Dendritic cell treated with granulocyte-macrophage colony-stimulating factor and Interleukin-4, amounts not matched to agents 40 ng/mL and 50 ng/mL, for 4 days (primary cell): Measurements from ENCODE around the gene MYH15.

ENCODE experiments used
- H3K27ac Mint-ChIP-seq: one replicate; pipeline ENCODE4 v1.8.0; 2022; ENCODE audit warnings: mild to moderate bottlenecking, mixed read lengths
- H3K27me3 Mint-ChIP-seq: one replicate; pipeline ENCODE4 v1.8.0; 2022; ENCODE audit warnings: mild to moderate bottlenecking, mixed read lengths
- H3K36me3 Mint-ChIP-seq: one replicate; pipeline ENCODE4 v1.8.0; 2022; ENCODE audit warnings: low read depth, mixed read lengths
- H3K4me1 Mint-ChIP-seq: one replicate; pipeline ENCODE4 v1.8.0; 2022; ENCODE audit warnings: low read depth, mixed read lengths
- H3K4me3 Mint-ChIP-seq: one replicate; pipeline ENCODE4 v1.8.0; 2022; ENCODE audit warnings: mild to moderate bottlenecking, moderate library complexity, mixed read lengths
- H3K9me3 Mint-ChIP-seq: one replicate; pipeline ENCODE4 v1.8.0; 2022; ENCODE audit warnings: mixed read lengths
- intact Hi-C: fragments of 100-400 bp; cut with micrococcal nuclease; formaldehyde crosslinking; loops from one replicate; pipeline ENCODE4 v1.15.0; 2022

The MYH15 gene

DNA sequence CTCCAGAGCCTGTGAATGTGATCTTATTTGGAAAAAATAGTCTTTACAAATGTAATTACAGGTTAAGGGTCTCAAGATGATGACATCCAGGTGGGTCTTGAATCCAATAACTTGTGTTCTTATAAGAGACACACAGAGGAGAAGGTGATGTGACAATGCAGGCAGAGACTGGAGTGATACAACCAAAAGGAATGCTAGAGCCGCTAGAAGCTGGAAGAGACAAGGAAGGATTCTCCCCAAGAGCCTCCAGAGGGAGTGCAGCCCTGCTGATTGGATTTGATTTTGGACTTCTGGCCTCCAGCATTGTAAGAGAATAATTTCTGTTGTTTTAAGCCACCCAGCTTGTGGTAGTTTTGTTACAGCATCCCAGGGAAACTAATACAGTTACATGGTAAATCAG is 9.7 kb downstream of the MYH15 start:
- Mint-ChIP-seq H3K4me3 (no peak overlapping the region), H3K27ac (no peak overlapping the region), H3K27me3 (no peaks in the 10 kb centered on the region), H3K4me1 (peaks cover 2% of the 10 kb centered on the region), H3K9me3 (no peaks in the 10 kb centered on the region), H3K36me3 (no peaks in the 10 kb centered on the region)
- intact Hi-C loops, result no loop called here

- Mint-ChIP-seq H3K9me3 (no peaks in the 10 kb centered on the region), H3K4me3 (no peak overlapping the region), H3K27ac (no peak overlapping the region), H3K36me3 (no peaks in the 10 kb centered on the region), H3K4me1 (no peaks in the 10 kb centered on the region), H3K27me3 (no peaks in the 10 kb centered on the region)
- intact Hi-C loops, result loop anchor here (10.0 kb wide), 1 partner anchor 168 kb away; no protein-coding TSS in a partner anchor
Measured at GRCh38 chr3:108497271-108497670, 13.1 kb downstream of the MYH15 start.

GRCh38 chr3:108495717-108496116 is 14.7 kb downstream of the MYH15 start:
- no peak overlapping the region for H3K4me3 Mint-ChIP-seq
- no peak overlapping the region for H3K27ac Mint-ChIP-seq
- intact Hi-C loops, result loop anchor here (10.0 kb wide), 1 partner anchor 169 kb away; no protein-coding TSS in a partner anchor
- H3K27me3 Mint-ChIP-seq, result no peaks in the 10 kb centered on the region
- no peaks in the 10 kb centered on the region for H3K36me3 Mint-ChIP-seq
- no peaks in the 10 kb centered on the region for H3K4me1 Mint-ChIP-seq
- no peaks in the 10 kb centered on the region for H3K9me3 Mint-ChIP-seq

- H3K9me3 Mint-ChIP-seq, result no peaks in the 10 kb centered on the region
- no peaks in the 10 kb centered on the region for H3K27me3 Mint-ChIP-seq
- no peak overlapping the region for H3K4me3 Mint-ChIP-seq
- no peaks in the 10 kb centered on the region for H3K4me1 Mint-ChIP-seq
- H3K36me3 Mint-ChIP-seq, result no peaks in the 10 kb centered on the region
- intact Hi-C loops, result loop anchor here (10.0 kb wide), 1 partner anchor 170 kb away; no protein-coding TSS in a partner anchor
- H3K27ac Mint-ChIP-seq, result no peak overlapping the region
Measured at GRCh38 chr3:108494906-108495531, 15.4 kb downstream of the MYH15 start.

GRCh38 chr3:108493862-108494261 is 16.5 kb downstream of the MYH15 start:
- Mint-ChIP-seq H3K9me3 (no peaks in the 10 kb centered on the region), H3K27ac (no peak overlapping the region), H3K36me3 (no peaks in the 10 kb centered on the region), H3K4me1 (no peaks in the 10 kb centered on the region), H3K4me3 (no peak overlapping the region), H3K27me3 (no peaks in the 10 kb centered on the region)
- intact Hi-C loops, result loop anchor here (10.0 kb wide), 1 partner anchor 171 kb away; no protein-coding TSS in a partner anchor

GRCh38 chr3:108491456-108491855 is 18.9 kb downstream of the MYH15 start:
- no peaks in the 10 kb centered on the region for H3K27me3 Mint-ChIP-seq
- H3K4me3 Mint-ChIP-seq, result no peak overlapping the region
- H3K27ac Mint-ChIP-seq, result no peak overlapping the region
- no peaks in the 10 kb centered on the region for H3K36me3 Mint-ChIP-seq
- no peaks in the 10 kb centered on the region for H3K9me3 Mint-ChIP-seq
- no peaks in the 10 kb centered on the region for H3K4me1 Mint-ChIP-seq
- intact Hi-C loops, result loop anchor here (2.0 to 10.0 kb wide), 2 partner anchors 173 to 423 kb away; no protein-coding TSS in a partner anchor

GRCh38 chr3:108489776-108490175 is 20.6 kb downstream of the MYH15 start:
- no peak overlapping the region for H3K27ac Mint-ChIP-seq
- H3K27me3 Mint-ChIP-seq, result no peaks in the 10 kb centered on the region
- intact Hi-C loops, result loop anchor here (1.0 to 10.0 kb wide), 3 partner anchors 63 to 425 kb away; no protein-coding TSS in a partner anchor
- H3K4me1 Mint-ChIP-seq, result no peaks in the 10 kb centered on the region
- no peaks in the 10 kb centered on the region for H3K36me3 Mint-ChIP-seq
- H3K4me3 Mint-ChIP-seq, result no peak overlapping the region
- no peaks in the 10 kb centered on the region for H3K9me3 Mint-ChIP-seq

DNA sequence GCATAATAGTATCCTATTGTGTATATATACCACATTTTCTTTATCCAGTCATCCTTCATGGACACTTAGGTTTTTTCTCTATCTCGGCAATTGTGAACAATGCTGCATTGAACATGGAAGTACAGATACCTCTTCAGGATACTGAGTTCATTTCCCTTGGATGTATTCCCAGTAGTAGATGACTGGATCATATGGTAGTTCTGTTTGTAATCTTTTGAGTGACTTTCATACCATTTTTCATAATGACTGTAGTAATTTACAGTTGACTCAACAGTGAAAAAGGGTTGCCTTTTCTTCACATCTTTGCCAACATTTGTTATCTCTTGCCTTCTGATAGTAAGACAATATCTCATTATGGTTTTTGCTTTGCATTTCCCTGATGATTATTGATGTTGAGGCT is 21.8 kb downstream of the MYH15 start:
- no peak overlapping the region for H3K4me3 Mint-ChIP-seq
- no peaks in the 10 kb centered on the region for H3K9me3 Mint-ChIP-seq
- intact Hi-C loops, result loop anchor here (1.0 kb wide), 1 partner anchor 64 kb away; no protein-coding TSS in a partner anchor
- no peaks in the 10 kb centered on the region for H3K4me1 Mint-ChIP-seq
- H3K36me3 Mint-ChIP-seq, result no peaks in the 10 kb centered on the region
- no peaks in the 10 kb centered on the region for H3K27me3 Mint-ChIP-seq
- H3K27ac Mint-ChIP-seq, result no peak overlapping the region

- no peak overlapping the region for H3K4me3 Mint-ChIP-seq
- no peaks in the 10 kb centered on the region for H3K36me3 Mint-ChIP-seq
- H3K9me3 Mint-ChIP-seq, result no peaks in the 10 kb centered on the region
- no peaks in the 10 kb centered on the region for H3K27me3 Mint-ChIP-seq
- intact Hi-C loops, result no loop called here
- H3K27ac Mint-ChIP-seq, result no peak overlapping the region
- H3K4me1 Mint-ChIP-seq, result no peaks in the 10 kb centered on the region
Measured at GRCh38 chr3:108487439-108487838, 23.0 kb downstream of the MYH15 start.

- intact Hi-C loops, result no loop called here
- Mint-ChIP-seq H3K9me3 (no peaks in the 10 kb centered on the region), H3K27me3 (no peaks in the 10 kb centered on the region), H3K36me3 (no peaks in the 10 kb centered on the region), H3K4me3 (no peak overlapping the region), H3K27ac (no peak overlapping the region), H3K4me1 (no peaks in the 10 kb centered on the region)
Measured at GRCh38 chr3:108486941-108487340, 23.5 kb downstream of the MYH15 start.

DNA sequence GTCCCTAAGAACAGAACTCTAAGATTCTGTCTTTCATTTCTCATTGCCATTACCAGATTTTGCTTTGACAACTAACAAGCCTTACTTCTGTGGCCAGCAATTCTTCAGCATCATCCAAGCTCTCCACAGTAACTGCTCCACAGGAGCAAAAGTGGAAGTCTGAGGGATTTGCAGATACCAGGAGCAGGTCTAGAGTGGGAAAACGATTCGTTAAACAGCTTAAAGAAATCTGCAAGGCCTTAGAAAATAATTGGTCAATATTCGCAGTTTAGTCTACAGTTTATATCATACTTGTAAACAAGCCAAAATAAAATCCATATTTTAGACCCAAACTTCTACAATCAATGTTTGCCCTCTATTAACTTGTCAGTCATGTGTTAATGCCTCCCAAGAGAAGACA is 24.1 kb downstream of the MYH15 start:
- no peaks in the 10 kb centered on the region for H3K36me3 Mint-ChIP-seq
- H3K4me3 Mint-ChIP-seq, result no peak overlapping the region
- H3K27ac Mint-ChIP-seq, result no peak overlapping the region
- H3K27me3 Mint-ChIP-seq, result no peaks in the 10 kb centered on the region
- H3K4me1 Mint-ChIP-seq, result no peaks in the 10 kb centered on the region
- intact Hi-C loops, result no loop called here
- H3K9me3 Mint-ChIP-seq, result no peaks in the 10 kb centered on the region

DNA sequence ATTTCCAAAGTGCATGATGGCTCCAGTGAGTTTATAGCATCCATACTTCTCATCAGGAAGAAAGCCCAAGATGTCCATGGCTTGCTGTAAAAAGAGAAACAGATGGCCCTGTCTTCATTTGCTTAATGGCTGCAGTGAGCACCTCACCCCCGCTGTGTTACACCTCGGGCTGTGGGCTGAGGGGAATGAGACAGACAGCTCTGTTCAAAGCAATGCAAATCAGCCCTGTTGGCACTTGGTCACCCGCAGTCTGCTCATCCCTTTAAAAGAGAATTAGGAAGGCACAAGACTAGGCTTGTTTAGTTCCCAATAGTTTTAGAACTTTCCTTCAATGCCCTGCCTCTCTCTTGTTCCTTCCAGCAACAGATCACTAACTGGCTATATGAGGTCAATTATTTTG is 25.2 kb downstream of the MYH15 start:
- intact Hi-C loops, result no loop called here
- H3K4me3 Mint-ChIP-seq, result no peak overlapping the region
- no peak overlapping the region for H3K27ac Mint-ChIP-seq
- H3K36me3 Mint-ChIP-seq, result no peaks in the 10 kb centered on the region
- H3K4me1 Mint-ChIP-seq, result no peaks in the 10 kb centered on the region
- no peaks in the 10 kb centered on the region for H3K9me3 Mint-ChIP-seq
- no peaks in the 10 kb centered on the region for H3K27me3 Mint-ChIP-seq

DNA sequence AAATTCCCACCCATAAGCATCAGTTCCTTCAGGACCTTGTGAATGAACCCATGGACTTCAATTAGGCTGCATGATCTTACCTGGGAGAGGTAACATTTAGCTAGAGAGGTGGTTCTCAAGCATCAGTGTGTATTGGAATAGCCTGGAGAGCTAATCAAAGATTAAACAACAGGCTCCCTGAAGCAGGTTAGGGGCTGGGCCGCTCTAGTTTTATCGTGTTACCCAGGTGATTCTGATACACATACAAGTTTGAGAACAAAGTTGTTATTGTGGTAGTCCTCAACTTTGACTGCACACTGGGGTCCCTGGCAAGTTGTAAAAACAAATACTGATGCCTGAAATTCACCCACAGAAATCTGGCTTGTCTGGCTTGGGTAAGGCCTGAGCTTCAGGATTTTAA is 31.2 kb downstream of the MYH15 start:
- Mint-ChIP-seq H3K27me3 (no peaks in the 10 kb centered on the region), H3K36me3 (no peaks in the 10 kb centered on the region), H3K4me3 (no peak overlapping the region), H3K9me3 (no peaks in the 10 kb centered on the region), H3K4me1 (no peaks in the 10 kb centered on the region), H3K27ac (no peak overlapping the region)
- intact Hi-C loops, result loop anchor here (5.0 to 10.0 kb wide), 5 partner anchors 327 to 1244 kb away; no protein-coding TSS in a partner anchor

DNA sequence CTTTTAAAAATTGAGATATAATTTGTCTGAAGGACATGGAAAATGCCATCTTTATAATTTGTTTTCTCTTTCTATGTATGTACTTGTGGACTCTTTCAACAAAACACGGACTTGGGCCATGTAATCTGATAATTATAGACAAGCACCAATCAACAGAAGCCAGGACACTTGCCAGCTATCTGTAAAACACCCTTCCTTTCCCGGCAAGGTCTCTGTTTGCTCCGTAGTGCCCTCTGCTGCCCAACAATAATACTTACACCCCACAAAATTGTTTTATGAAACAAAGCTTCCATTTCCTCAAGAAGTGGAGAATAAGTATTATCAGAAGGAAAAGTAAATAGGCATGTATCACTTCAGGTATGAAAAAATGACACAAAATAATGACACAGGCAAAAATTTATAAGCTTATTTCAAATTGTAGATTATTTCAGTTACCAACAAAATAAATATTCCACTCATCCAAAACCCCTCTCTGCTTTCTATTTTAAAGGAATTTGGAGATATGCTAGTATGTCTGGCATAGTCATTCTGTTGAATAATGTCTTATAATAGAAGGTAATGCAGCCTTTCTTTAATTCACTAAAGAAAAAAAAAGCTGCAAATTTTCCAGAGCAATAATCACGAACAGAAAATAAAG is 32.8 kb downstream of the MYH15 start:
- H3K36me3 Mint-ChIP-seq, result no peaks in the 10 kb centered on the region
- no peak overlapping the region for H3K4me3 Mint-ChIP-seq
- H3K4me1 Mint-ChIP-seq, result no peaks in the 10 kb centered on the region
- intact Hi-C loops, result loop anchor here (5.0 to 10.0 kb wide), 5 partner anchors 325 to 1243 kb away; no protein-coding TSS in a partner anchor
- no peaks in the 10 kb centered on the region for H3K27me3 Mint-ChIP-seq
- H3K27ac Mint-ChIP-seq, result no peak overlapping the region
- H3K9me3 Mint-ChIP-seq, result no peaks in the 10 kb centered on the region
